HG03196 (cell line): ENCODE data around the gene POMGNT2.
"Not testable (repeated sequence)": the region's sequence is repeated elsewhere in the genome, so short reads cannot be mapped to it uniquely, and the experiment has no call there.

ENCODE experiments used
- ATAC-seq: cut with Tn5 transposase; IDR thresholded peaks from one replicate; pipeline ENCODE4 v1.9.1; 2021; ENCODE audit not compliant: unreplicated experiment

POMGNT2 gene

GRCh38 chr3:43077261-43077660 is 28.6 kb downstream of the POMGNT2 start:
- no peak for ATAC-seq

- ATAC-seq: no peak
Observed at GRCh38 chr3:43076857-43077256, 29.0 kb downstream of the POMGNT2 start.

GRCh38 chr3:43075904-43076661 is 29.8 kb downstream of the POMGNT2 start:
- ATAC-seq: no peak

- ATAC-seq: no peak
Observed at GRCh38 chr3:43074901-43075689, 30.8 kb downstream of the POMGNT2 start.

- no peak for ATAC-seq
Observed at GRCh38 chr3:43074482-43074881, 31.4 kb downstream of the POMGNT2 start.

GRCh38 chr3:43073836-43074220 is 32.1 kb downstream of the POMGNT2 start:
- no peak for ATAC-seq

GRCh38 chr3:43073116-43073835 is 32.6 kb downstream of the POMGNT2 start:
- ATAC-seq: no peak

GRCh38 chr3:43072361-43072760 is 33.5 kb downstream of the POMGNT2 start:
- ATAC-seq: no peak

- ATAC-seq: no peak
Observed at GRCh38 chr3:43071313-43071893, 34.5 kb downstream of the POMGNT2 start.

- not testable (repeated sequence) for ATAC-seq
Observed at GRCh38 chr3:43070670-43071069, 35.2 kb downstream of the POMGNT2 start.

- no peak for ATAC-seq
Observed at GRCh38 chr3:43063114-43063513, 42.8 kb downstream of the POMGNT2 start.

- ATAC-seq: no peak
Observed at GRCh38 chr3:43062564-43063040, 43.3 kb downstream of the POMGNT2 start.

- no peak for ATAC-seq
Observed at GRCh38 chr3:43062040-43062563, 43.8 kb downstream of the POMGNT2 start.

- no peak for ATAC-seq
Observed at GRCh38 chr3:43061101-43061895, 44.6 kb downstream of the POMGNT2 start.

GRCh38 chr3:43059456-43059855 is 46.4 kb downstream of the POMGNT2 start:
- no peak for ATAC-seq

- no peak for ATAC-seq
Observed at GRCh38 chr3:43055806-43056770, 49.8 kb downstream of the POMGNT2 start.

GRCh38 chr3:43055393-43055792 is 50.5 kb downstream of the POMGNT2 start:
- ATAC-seq: no peak

GRCh38 chr3:43054754-43055153 is 51.1 kb downstream of the POMGNT2 start:
- ATAC-seq: no peak

GRCh38 chr3:43053291-43053690 is 52.6 kb downstream of the POMGNT2 start:
- ATAC-seq: no peak
